DND-41 (cell line): ENCODE measurements around the gene TMPRSS15.
"Not testable (repeated sequence)": the region's sequence is repeated elsewhere in the genome, so short reads cannot be mapped to it uniquely, and the experiment has no call there.

Experiments used
- ATAC-seq: fragments of 200-7000 bp; cut with Tn5 transposase; 3 replicates; pipeline ENCODE4 v1.9.1; 2021; ENCODE audit warnings: low read depth; ENCODE audit not compliant: insufficient read depth
- DNase-seq: peaks from one replicate; pipeline ENCODE4 v3.0.0-alpha.2; 2020
- H2AFZ ChIP-seq: 2 replicates; pipeline ENCODE4 v1.6.0; 2012; ENCODE audit warnings: low read depth, low read length
- H3K27ac ChIP-seq: 2 replicates; pipeline ENCODE4 v1.5.1; 2012; ENCODE audit warnings: low read length, inconsistent platforms
- H3K27me3 ChIP-seq: fragments of 200-600 bp; sonication (generic); 2 replicates; pipeline ENCODE4 v1.6.0; 2012; ENCODE audit warnings: low read length, mild to moderate bottlenecking, inconsistent platforms; ENCODE audit not compliant: insufficient read depth, poor library complexity
- H3K36me3 ChIP-seq: 2 replicates; pipeline ENCODE4 v1.5.1; 2012; ENCODE audit warnings: low read length, inconsistent platforms; ENCODE audit not compliant: insufficient read depth
- H3K4me1 ChIP-seq: 2 replicates; pipeline ENCODE4 v1.5.1; 2012; ENCODE audit warnings: mild to moderate bottlenecking, low read length; ENCODE audit not compliant: insufficient read depth
- H3K4me2 ChIP-seq: 2 replicates; pipeline ENCODE4 v1.6.0; 2012; ENCODE audit warnings: mild to moderate bottlenecking, moderate library complexity, low read length, inconsistent platforms; ENCODE audit not compliant: insufficient read depth
- H3K4me3 ChIP-seq, 2 experiments: fragments of 200-600 bp in 1 of 2; shearing (Covaris generic) in 1 of 2; 2 replicates each; pipeline ENCODE4 v1.5.1; 2012 to 2016; ENCODE audit warnings: inconsistent platforms in 2 of 2, low read length in 2 of 2, mild to moderate bottlenecking in 2 of 2, low read depth in 1 of 2, moderate library complexity in 1 of 2
- H3K79me2 ChIP-seq: 2 replicates; pipeline ENCODE4 v1.6.0; 2012; ENCODE audit warnings: low read length, inconsistent platforms; ENCODE audit not compliant: insufficient read depth
- H3K9ac ChIP-seq: 2 replicates; pipeline ENCODE4 v1.6.0; 2012; ENCODE audit warnings: low read depth, mild to moderate bottlenecking, inconsistent platforms, low read length, moderate library complexity
- H3K9me3 ChIP-seq: 2 replicates; pipeline ENCODE4 v1.5.1; 2012; ENCODE audit warnings: low read length, moderate library complexity, mild to moderate bottlenecking, inconsistent platforms; ENCODE audit not compliant: insufficient read depth, severe bottlenecking
- H4K20me1 ChIP-seq: 2 replicates; pipeline ENCODE4 v1.6.0; 2012; ENCODE audit warnings: low read length; ENCODE audit not compliant: insufficient read depth
- EZH2 ChIP-seq: IDR thresholded peaks from 3 replicates; pipeline ENCODE4 v1.6.1; 2012; ENCODE audit warnings: borderline replicate concordance, low read depth, mild to moderate bottlenecking, moderate library complexity, low read length, inconsistent platforms; ENCODE audit not compliant: severe bottlenecking
- TF ChIP-seq, protein P1 (sequence below): IDR thresholded peaks from 2 replicates; pipeline ENCODE4 v1.5.1; 2012; ENCODE audit warnings: borderline replicate concordance, low read length, moderate library complexity, mild to moderate bottlenecking; ENCODE audit not compliant: poor library complexity, severe bottlenecking; ENCODE audit errors: extremely low read depth

TMPRSS15 gene

DNA sequence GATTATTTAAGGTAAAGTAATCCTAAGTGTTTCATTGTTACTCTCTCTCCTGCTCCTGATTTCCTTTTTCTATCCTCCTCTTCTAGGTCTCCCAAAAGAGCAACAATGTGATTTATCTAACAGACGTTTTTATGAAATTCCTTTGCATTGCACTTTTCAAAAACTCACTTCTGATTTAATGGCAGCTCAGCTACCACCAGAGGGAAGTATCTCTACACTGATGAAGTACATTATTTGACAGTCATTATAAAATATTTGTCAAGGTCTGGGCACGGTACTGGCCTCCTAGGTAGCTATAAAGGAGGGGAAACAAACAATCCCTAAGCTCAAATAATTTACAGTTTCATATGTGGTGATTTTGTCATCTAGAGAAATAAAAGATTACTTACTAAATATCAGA lies 15.6 kb downstream of the TMPRSS15 start:
- ATAC-seq (no peak), DNase-seq (no peak)
- no peaks in the 10 kb centered on the region for H3K9me3 ChIP-seq

DNA sequence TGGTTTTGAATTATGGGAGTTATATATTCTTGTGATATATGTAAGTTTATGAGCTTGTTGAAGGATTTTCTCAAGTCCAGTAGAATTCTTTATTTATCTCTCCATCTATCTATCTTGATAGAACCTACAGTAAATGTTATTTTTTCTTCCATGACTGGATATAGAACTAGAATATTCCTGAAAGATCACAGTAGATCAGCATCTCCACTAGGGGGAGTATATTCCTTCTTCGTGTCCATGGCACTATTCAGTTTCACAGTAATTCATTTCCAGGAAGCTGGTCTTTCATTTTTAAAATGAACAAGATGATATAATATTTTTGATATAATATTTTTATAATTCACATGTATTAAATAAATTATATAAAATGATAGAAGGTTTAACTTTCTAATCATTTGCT lies 18.8 kb downstream of the TMPRSS15 start:
- TF ChIP-seq EZH2: no peak
- TF ChIP-seq, protein P1, sequence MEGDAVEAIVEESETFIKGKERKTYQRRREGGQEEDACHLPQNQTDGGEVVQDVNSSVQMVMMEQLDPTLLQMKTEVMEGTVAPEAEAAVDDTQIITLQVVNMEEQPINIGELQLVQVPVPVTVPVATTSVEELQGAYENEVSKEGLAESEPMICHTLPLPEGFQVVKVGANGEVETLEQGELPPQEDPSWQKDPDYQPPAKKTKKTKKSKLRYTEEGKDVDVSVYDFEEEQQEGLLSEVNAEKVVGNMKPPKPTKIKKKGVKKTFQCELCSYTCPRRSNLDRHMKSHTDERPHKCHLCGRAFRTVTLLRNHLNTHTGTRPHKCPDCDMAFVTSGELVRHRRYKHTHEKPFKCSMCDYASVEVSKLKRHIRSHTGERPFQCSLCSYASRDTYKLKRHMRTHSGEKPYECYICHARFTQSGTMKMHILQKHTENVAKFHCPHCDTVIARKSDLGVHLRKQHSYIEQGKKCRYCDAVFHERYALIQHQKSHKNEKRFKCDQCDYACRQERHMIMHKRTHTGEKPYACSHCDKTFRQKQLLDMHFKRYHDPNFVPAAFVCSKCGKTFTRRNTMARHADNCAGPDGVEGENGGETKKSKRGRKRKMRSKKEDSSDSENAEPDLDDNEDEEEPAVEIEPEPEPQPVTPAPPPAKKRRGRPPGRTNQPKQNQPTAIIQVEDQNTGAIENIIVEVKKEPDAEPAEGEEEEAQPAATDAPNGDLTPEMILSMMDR: peak; percentile 50
- no peaks in the 10 kb centered on the region for H4K20me1 ChIP-seq
- no peak overlapping the region for H3K4me3 ChIP-seq
- H3K4me2 ChIP-seq: no peak overlapping the region
- no peaks in the 10 kb centered on the region for H3K4me1 ChIP-seq
- DNase-seq: no peak
- no peaks in the 10 kb centered on the region for H3K79me2 ChIP-seq
- H3K36me3 ChIP-seq: no peaks in the 10 kb centered on the region
- no peak overlapping the region for H3K27ac ChIP-seq
- H2AFZ ChIP-seq: no peak overlapping the region
- no peak overlapping the region for H3K9ac ChIP-seq
- H3K9me3 ChIP-seq: no peaks in the 10 kb centered on the region
- no peaks in the 10 kb centered on the region for H3K27me3 ChIP-seq
- ATAC-seq: peak; percentile 45; the same call in 1 of the 3 replicates

More for the DNA sequence above, 15.6 kb downstream of the TMPRSS15 start:
- no peak overlapping the region for H3K27ac ChIP-seq
- TF ChIP-seq EZH2: no peak
- TF ChIP-seq, protein P1: no peak
- no peaks in the 10 kb centered on the region for H3K79me2 ChIP-seq
- no peak overlapping the region for H2AFZ ChIP-seq
- no peaks in the 10 kb centered on the region for H4K20me1 ChIP-seq
- no peaks in the 10 kb centered on the region for H3K27me3 ChIP-seq
- no peak overlapping the region for H3K4me2 ChIP-seq
- H3K4me3 ChIP-seq: no peak overlapping the region
- no peaks in the 10 kb centered on the region for H3K4me1 ChIP-seq
- H3K36me3 ChIP-seq: no peaks in the 10 kb centered on the region
- no peak overlapping the region for H3K9ac ChIP-seq

DNA sequence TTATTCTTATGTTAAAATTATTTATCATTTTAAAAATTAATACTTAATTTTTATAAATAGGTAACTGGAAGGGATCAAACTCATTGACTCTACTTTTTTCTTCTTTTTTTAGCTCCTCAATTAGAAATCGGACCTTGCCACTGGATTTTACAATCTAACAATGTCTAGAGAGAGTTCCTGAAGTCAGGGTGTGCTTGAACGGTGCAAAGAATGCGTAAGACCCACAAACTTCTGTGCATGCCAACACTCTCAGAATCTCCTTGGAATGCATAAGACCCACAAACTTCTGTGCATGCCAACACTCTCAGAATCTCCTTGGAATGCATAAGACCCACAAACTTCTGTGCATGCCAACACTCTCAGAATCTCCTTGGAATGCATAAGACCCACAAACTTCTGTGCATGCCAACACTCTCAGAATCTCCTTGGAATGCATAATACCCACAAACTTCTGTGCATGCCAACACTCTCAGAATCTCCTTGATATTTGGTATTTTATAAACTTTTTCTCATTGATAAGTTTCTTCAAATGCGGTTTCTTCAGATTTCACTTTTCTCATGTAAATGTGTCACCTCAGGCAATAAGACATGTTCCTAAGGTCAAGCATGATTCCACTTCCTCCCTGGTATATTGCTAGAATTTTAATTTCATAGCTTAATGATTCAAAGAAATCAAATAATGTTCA lies 20.5 kb downstream of the TMPRSS15 start:
- H3K9me3 ChIP-seq, H3K4me3 ChIP-seq, H3K4me1 ChIP-seq, H4K20me1 ChIP-seq, H3K9ac ChIP-seq, DNase-seq, H3K4me2 ChIP-seq, H3K27me3 ChIP-seq, H3K36me3 ChIP-seq, H3K79me2 ChIP-seq, H3K27ac ChIP-seq, ATAC-seq, H2AFZ ChIP-seq: not testable (repeated sequence)

DNA sequence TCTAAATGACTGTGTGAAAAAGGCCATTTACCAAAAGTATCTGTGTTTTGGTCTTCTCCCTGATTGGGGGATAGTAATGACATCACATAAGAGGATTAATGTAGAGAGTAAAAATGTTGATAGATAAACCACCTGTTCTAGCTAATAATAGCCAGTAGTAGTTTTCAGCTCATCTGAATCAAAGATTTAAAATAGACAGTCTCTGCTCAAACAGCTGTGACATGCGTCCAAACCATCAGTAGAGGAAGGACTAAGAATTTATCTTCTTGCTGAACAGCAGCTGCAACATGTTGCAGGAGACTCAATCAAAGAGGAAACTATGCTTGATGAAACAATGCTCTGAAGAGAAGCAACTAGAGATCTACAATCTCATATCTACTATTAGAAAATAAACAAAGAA lies 21.4 kb downstream of the TMPRSS15 start:
- Histone ChIP-seq H3K4me2 (no peak overlapping the region), H3K79me2 (no peaks in the 10 kb centered on the region), H3K9me3 (no peaks in the 10 kb centered on the region), H2AFZ (no peak overlapping the region), H3K27me3 (no peaks in the 10 kb centered on the region), H3K27ac (no peak overlapping the region), H3K9ac (no peak overlapping the region), H3K4me1 (no peaks in the 10 kb centered on the region), H4K20me1 (no peaks in the 10 kb centered on the region), H3K36me3 (no peaks in the 10 kb centered on the region), H3K4me3 (no peak overlapping the region)
- DNase-seq (no peak), ATAC-seq (no peak)
- TF ChIP-seq, protein P1: no peak
- TF ChIP-seq EZH2: no peak
